H9 (cell line): ENCODE measurements around the gene FAU. TPM values are rescaled to one million over a fixed set of nuclear protein-coding genes. Genes with fewer than 3 reads are reported as not detected.
A peak's percentile ranks its signal among the peaks of the same experiment; 100 is the strongest.

Experiments
- DNase-seq: peaks from one replicate; pipeline ENCODE4 v3.0.0-alpha.2; 2017
- H2AFZ ChIP-seq: one replicate; pipeline ENCODE4 v1.6.1; 2013; ENCODE audit warnings: mild to moderate bottlenecking, low read length, control low read depth, moderate library complexity
- H2AK5ac ChIP-seq: 2 replicates; pipeline ENCODE4 v1.6.1; 2013; ENCODE audit warnings: low read length, control low read depth, mixed read lengths; ENCODE audit not compliant: insufficient read length
- H2BK120ac ChIP-seq: one replicate; pipeline ENCODE4 v1.6.1; 2013; ENCODE audit warnings: low read depth, mild to moderate bottlenecking, low read length, control low read depth, inconsistent platforms; ENCODE audit not compliant: poor library complexity, severe bottlenecking
- H2BK12ac ChIP-seq: 2 replicates; pipeline ENCODE4 v1.6.1; 2013; ENCODE audit warnings: low read length, control low read depth, mixed read lengths, low read depth; ENCODE audit not compliant: insufficient read length
- H2BK15ac ChIP-seq: 2 replicates; pipeline ENCODE4 v1.6.1; 2013; ENCODE audit warnings: low read depth, low read length, control low read depth
- H2BK20ac ChIP-seq: one replicate; pipeline ENCODE4 v1.6.1; 2013; ENCODE audit warnings: low read depth, mild to moderate bottlenecking, low read length, control low read depth, inconsistent platforms; ENCODE audit not compliant: poor library complexity, severe bottlenecking
- H2BK5ac ChIP-seq: 2 replicates; pipeline ENCODE4 v1.6.1; 2013; ENCODE audit warnings: low read length, control low read depth, mixed read lengths; ENCODE audit not compliant: insufficient read length
- H3K14ac ChIP-seq: 2 replicates; pipeline ENCODE4 v1.6.1; 2013; ENCODE audit warnings: low read length, control low read depth; ENCODE audit not compliant: insufficient read depth
- H3K18ac ChIP-seq: 2 replicates; pipeline ENCODE4 v1.6.1; 2013; ENCODE audit warnings: low read depth, mild to moderate bottlenecking, mixed read lengths, low read length, control low read depth; ENCODE audit not compliant: insufficient read length
- H3K23ac ChIP-seq: 2 replicates; pipeline ENCODE4 v1.6.1; 2013; ENCODE audit warnings: low read length, control low read depth, mixed read lengths, low read depth; ENCODE audit not compliant: insufficient read length
- H3K23me2 ChIP-seq: 2 replicates; pipeline ENCODE4 v1.6.1; 2013; ENCODE audit warnings: low read depth, mild to moderate bottlenecking, mixed read lengths, low read length, control low read depth; ENCODE audit not compliant: insufficient read length, poor library complexity, severe bottlenecking
- H3K27ac ChIP-seq: 2 replicates; pipeline ENCODE4 v1.5.1; 2013; ENCODE audit warnings: low read length, control low read depth, mixed read lengths, low read depth; ENCODE audit not compliant: insufficient read length
- H3K27me3 ChIP-seq: 2 replicates; pipeline ENCODE4 v1.6.1; 2013; ENCODE audit warnings: low read length, control low read depth, inconsistent platforms; ENCODE audit not compliant: insufficient read depth
- H3K4ac ChIP-seq: 2 replicates; pipeline ENCODE4 v1.6.1; 2013; ENCODE audit warnings: low read depth, mild to moderate bottlenecking, control low read depth, inconsistent platforms, low read length, moderate library complexity
- H3K4me1 ChIP-seq: 2 replicates; pipeline ENCODE4 v1.6.1; 2013; ENCODE audit warnings: low read length, control low read depth, inconsistent platforms; ENCODE audit not compliant: insufficient read depth
- H3K4me2 ChIP-seq: 2 replicates; pipeline ENCODE4 v1.6.1; 2013; ENCODE audit warnings: low read length, control low read depth, mixed read lengths; ENCODE audit not compliant: insufficient read length, insufficient read depth
- H3K56ac ChIP-seq: 2 replicates; pipeline ENCODE4 v1.6.1; 2013; ENCODE audit warnings: low read depth, mild to moderate bottlenecking, mixed read lengths, low read length, control low read depth; ENCODE audit not compliant: insufficient read length
- H3K79me1 ChIP-seq: 2 replicates; pipeline ENCODE4 v1.6.1; 2013; ENCODE audit warnings: low read depth, mild to moderate bottlenecking, moderate library complexity, low read length, control low read depth, inconsistent platforms; ENCODE audit not compliant: insufficient read depth, poor library complexity, severe bottlenecking
- H3K79me2 ChIP-seq: 2 replicates; pipeline ENCODE4 v1.6.1; 2013; ENCODE audit warnings: low read length, control low read depth, inconsistent platforms; ENCODE audit not compliant: insufficient read depth
- H3K9ac ChIP-seq: 2 replicates; pipeline ENCODE4 v1.6.1; 2013; ENCODE audit warnings: low read length, control low read depth, mixed read lengths; ENCODE audit not compliant: insufficient read length; ENCODE audit errors: extremely low read depth
- H3K9me3 ChIP-seq: one replicate; pipeline ENCODE4 v1.6.1; 2013; ENCODE audit warnings: low read depth, low read length, inconsistent platforms; ENCODE audit not compliant: control insufficient read depth
- H3T11ph ChIP-seq: one replicate; pipeline ENCODE4 v1.6.1; 2013; ENCODE audit warnings: mild to moderate bottlenecking, low read length, control low read depth, inconsistent platforms
- H4K20me1 ChIP-seq: one replicate; pipeline ENCODE4 v1.6.1; 2013; ENCODE audit not compliant: control insufficient read depth, insufficient read length, insufficient read depth
- H4K5ac ChIP-seq: 2 replicates; pipeline ENCODE4 v1.6.1; 2013; ENCODE audit warnings: low read depth, mild to moderate bottlenecking, mixed read lengths, low read length, control low read depth; ENCODE audit not compliant: insufficient read length
- H4K8ac ChIP-seq: replicated peaks from 2 replicates; pipeline ENCODE4 v1.6.1; 2013; ENCODE audit warnings: low read length, control low read depth, mixed read lengths, low read depth; ENCODE audit not compliant: insufficient read length
- H4K91ac ChIP-seq: 2 replicates; pipeline ENCODE4 v1.6.1; 2013; ENCODE audit warnings: low read depth, mild to moderate bottlenecking, moderate library complexity, mixed read lengths, low read length, control low read depth; ENCODE audit not compliant: insufficient read length
- H3K27ac Mint-ChIP-seq, 3 experiments: 2 replicates in 2 of 3; 3 replicates in 1 of 3; pipeline ENCODE4 v1.8.0; 2020 to 2021; ENCODE audit warnings: mixed read lengths in 3 of 3, mild to moderate bottlenecking in 1 of 3, moderate library complexity in 1 of 3
- H3K27me3 Mint-ChIP-seq: 2 replicates; pipeline ENCODE4 v1.8.0; 2021; ENCODE audit warnings: low read depth, mild to moderate bottlenecking, moderate library complexity, mixed read lengths
- H3K36me3 Mint-ChIP-seq, 3 experiments: 2 replicates in 2 of 3; 3 replicates in 1 of 3; pipeline ENCODE4 v1.8.0; 2020 to 2021; ENCODE audit warnings: low read depth in 3 of 3, mixed read lengths in 3 of 3; ENCODE audit not compliant: insufficient read depth in 1 of 3
- H3K4me1 Mint-ChIP-seq, 2 experiments: 2 replicates each; pipeline ENCODE4 v1.8.0; 2020; ENCODE audit warnings: mixed read lengths in 2 of 2
- H3K4me3 Mint-ChIP-seq, 2 experiments: 2 replicates in 1 of 2; 3 replicates in 1 of 2; pipeline ENCODE4 v1.8.0; 2020 to 2021; ENCODE audit warnings: mild to moderate bottlenecking in 2 of 2, mixed read lengths in 2 of 2, moderate library complexity in 1 of 2
- H3K9me3 Mint-ChIP-seq, 2 experiments: 2 replicates in 1 of 2; 3 replicates in 1 of 2; pipeline ENCODE4 v1.8.0; 2020; ENCODE audit warnings: mild to moderate bottlenecking in 2 of 2, mixed read lengths in 2 of 2, moderate library complexity in 1 of 2
- WGBS: extraction: QIAGEN DNeasy Blood & Tissue Kit; methylation state at CpG from one replicate; pipeline ENCODE4 v1.1.7; 2013; ENCODE audit warnings: missing lambda C conversion rate, low lambda C conversion rate, mixed read lengths; ENCODE audit not compliant: insufficient read length; ENCODE audit errors: extremely low coverage; 5-methylcytosine and 5-hydroxymethylcytosine counted together
- total RNA-seq: library from RNA; stranded (reverse); gene quantifications from 2 replicates; pipeline ENCODE4 v1.2.1, GENCODE V29; 2021
- TF ChIP-seq, protein P1 (sequence below): fragments of 200-600 bp; sonication (generic); conservative IDR thresholded peaks from 3 replicates; pipeline ENCODE4 v1.8.0; 2021; ENCODE audit warnings: antibody characterized with exemption, mild to moderate bottlenecking

The FAU gene
- total RNA-seq, 1 experiment from 2014 or later: 898 TPM

DNA sequence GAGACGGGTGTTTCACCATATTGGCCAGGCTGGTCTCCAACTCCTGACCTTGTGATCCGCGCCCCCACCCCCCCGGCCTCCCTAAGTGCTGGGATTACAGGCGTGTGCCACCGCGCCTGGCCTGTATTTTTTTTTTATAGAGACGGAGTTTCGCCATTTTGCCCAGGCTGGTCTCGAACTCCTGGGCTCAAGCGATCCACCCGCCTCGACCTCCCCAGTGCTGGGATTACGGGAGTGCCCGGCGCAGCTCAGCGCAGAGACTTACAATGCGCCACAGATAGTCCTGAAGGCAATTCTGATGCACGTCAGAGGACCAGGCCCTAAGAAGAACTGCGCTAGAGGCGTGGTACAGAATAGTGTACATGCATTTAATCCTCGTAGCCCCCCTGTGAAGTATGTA is 26.5 kb downstream of the FAU start:
- no peak overlapping the region for H3K4me2 ChIP-seq
- H2AFZ ChIP-seq: no peak overlapping the region
- H3K9me3 ChIP-seq: no peaks in the 10 kb centered on the region
- peak overlapping the region; percentile 88 to 100 (median 99); a peak in 5 of 7 replicates for H3K27ac Mint-ChIP-seq
- no peak overlapping the region for H3T11ph ChIP-seq
- H2AK5ac ChIP-seq: no peak overlapping the region
- H3K9ac ChIP-seq: peak overlapping the region; percentile 66
- TF ChIP-seq, protein P1, sequence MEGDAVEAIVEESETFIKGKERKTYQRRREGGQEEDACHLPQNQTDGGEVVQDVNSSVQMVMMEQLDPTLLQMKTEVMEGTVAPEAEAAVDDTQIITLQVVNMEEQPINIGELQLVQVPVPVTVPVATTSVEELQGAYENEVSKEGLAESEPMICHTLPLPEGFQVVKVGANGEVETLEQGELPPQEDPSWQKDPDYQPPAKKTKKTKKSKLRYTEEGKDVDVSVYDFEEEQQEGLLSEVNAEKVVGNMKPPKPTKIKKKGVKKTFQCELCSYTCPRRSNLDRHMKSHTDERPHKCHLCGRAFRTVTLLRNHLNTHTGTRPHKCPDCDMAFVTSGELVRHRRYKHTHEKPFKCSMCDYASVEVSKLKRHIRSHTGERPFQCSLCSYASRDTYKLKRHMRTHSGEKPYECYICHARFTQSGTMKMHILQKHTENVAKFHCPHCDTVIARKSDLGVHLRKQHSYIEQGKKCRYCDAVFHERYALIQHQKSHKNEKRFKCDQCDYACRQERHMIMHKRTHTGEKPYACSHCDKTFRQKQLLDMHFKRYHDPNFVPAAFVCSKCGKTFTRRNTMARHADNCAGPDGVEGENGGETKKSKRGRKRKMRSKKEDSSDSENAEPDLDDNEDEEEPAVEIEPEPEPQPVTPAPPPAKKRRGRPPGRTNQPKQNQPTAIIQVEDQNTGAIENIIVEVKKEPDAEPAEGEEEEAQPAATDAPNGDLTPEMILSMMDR: no peak
- peaks cover 4% of the 10 kb centered on the region for H3K79me1 ChIP-seq
- H2BK12ac ChIP-seq: no peak overlapping the region
- H3K27me3 Mint-ChIP-seq: no peaks in the 10 kb centered on the region
- no peak overlapping the region for H2BK120ac ChIP-seq
- H3K27me3 ChIP-seq: no peaks in the 10 kb centered on the region
- no peak for DNase-seq
- WGBS: no CpG with 5 or more reads among the region's 22 CpGs
- no peaks in the 10 kb centered on the region for H3K23me2 ChIP-seq
- no peak overlapping the region for H4K91ac ChIP-seq
- H4K8ac ChIP-seq: peak overlapping the region; percentile 74
- H3K36me3 Mint-ChIP-seq: peaks cover 4 to 10% (median 7%) of the 10 kb centered on the region in 3 experiments; a peak in 5 of 7 replicates
- H3K4me1 Mint-ChIP-seq: peaks cover 8 to 9% of the 10 kb centered on the region in 2 experiments
- H3K79me2 ChIP-seq: 0 out of 2 replicates have a peak, but pooled peaks cover 3% of the 10 kb centered on the region
- no peak overlapping the region for H3K23ac ChIP-seq
- no peak overlapping the region for H3K27ac ChIP-seq
- H3K14ac ChIP-seq: no peak overlapping the region
- H2BK15ac ChIP-seq: no peak overlapping the region
- H2BK5ac ChIP-seq: no peak overlapping the region
- no peak overlapping the region for H3K4ac ChIP-seq
- H2BK20ac ChIP-seq: no peak overlapping the region
- peak overlapping the region; percentile 95 to 96 for H3K4me3 Mint-ChIP-seq
- H4K20me1 ChIP-seq: no peaks in the 10 kb centered on the region
- H3K56ac ChIP-seq: no peak overlapping the region
- no peaks in the 10 kb centered on the region for H3K9me3 Mint-ChIP-seq
- H4K5ac ChIP-seq: peak overlapping the region; percentile 97
- H3K18ac ChIP-seq: no peak overlapping the region
- no peaks in the 10 kb centered on the region for H3K4me1 ChIP-seq
